ENCODE results near the gene NACA2. TPM values are rescaled to one million over a fixed set of nuclear protein-coding genes. Genes with fewer than 3 reads are reported as not detected.

Gene NACA2
- total RNA-seq, 1 experiment from 2014 or later: not detected

DNA sequence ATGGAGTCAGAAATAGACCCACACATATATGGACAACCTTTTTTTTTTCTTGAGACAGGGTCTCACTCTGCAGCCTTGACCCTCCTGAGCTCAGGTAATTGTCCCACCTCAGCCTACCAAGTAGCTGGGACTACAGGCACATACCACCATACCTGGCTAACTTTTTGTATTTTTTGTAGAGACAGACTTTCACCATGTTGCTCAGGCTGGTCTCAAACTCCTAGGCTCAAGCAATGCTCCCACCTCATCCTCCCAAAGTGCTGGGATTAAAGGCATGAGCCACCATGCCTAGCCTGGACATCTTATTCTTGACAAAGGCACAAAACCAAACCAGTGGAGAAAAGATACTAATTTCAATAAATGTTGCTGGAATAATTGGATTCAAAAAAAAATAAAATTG is 14.7 kb upstream of the NACA2 start:
- Histone ChIP-seq H4K20me1 (ENCODE audit: low read length) (no peaks in the 10 kb centered on the region), H3K9me2 (replicated peaks; ENCODE audit: low read length) (no peaks in the 10 kb centered on the region), H3K4me1 (ENCODE audit: insufficient read depth, low read length) (no peaks in the 10 kb centered on the region), H3K27me3 (ENCODE audit: low read length) (no peaks in the 10 kb centered on the region), H3K4me3 (ENCODE audit: low read length) (no peak overlapping the region), H3K9ac (ENCODE audit: low read length) (no peak overlapping the region), H3F3A (ENCODE audit: low read length, unreplicated experiment) (no peaks in the 10 kb centered on the region), H2AFZ (ENCODE audit: low read length) (no peak overlapping the region), H3K4me2 (ENCODE audit: low read length) (no peak overlapping the region), H3K27ac (ENCODE audit: low read length) (no peak overlapping the region), H3K36me3 (ENCODE audit: low read depth, low read length) (no peaks in the 10 kb centered on the region), H3K9me3 (ENCODE audit: low read length) (no peaks in the 10 kb centered on the region), H3K79me2 (ENCODE audit: low read length) (no peaks in the 10 kb centered on the region)
- POLR2A ChIA-PET (ENCODE audit: unreplicated experiment): no interaction called here
- CTCF ChIA-PET: no interaction called here
- TF ChIP-seq EZH2phosphoT487 (IDR thresholded peaks at IDR 0.05; ENCODE audit: borderline replicate concordance, low read length) (no peak), EZH2 (IDR thresholded peaks at IDR 0.05; ENCODE audit: low read length, unreplicated experiment) (no peak)
- TF ChIP-seq, protein P1, sequence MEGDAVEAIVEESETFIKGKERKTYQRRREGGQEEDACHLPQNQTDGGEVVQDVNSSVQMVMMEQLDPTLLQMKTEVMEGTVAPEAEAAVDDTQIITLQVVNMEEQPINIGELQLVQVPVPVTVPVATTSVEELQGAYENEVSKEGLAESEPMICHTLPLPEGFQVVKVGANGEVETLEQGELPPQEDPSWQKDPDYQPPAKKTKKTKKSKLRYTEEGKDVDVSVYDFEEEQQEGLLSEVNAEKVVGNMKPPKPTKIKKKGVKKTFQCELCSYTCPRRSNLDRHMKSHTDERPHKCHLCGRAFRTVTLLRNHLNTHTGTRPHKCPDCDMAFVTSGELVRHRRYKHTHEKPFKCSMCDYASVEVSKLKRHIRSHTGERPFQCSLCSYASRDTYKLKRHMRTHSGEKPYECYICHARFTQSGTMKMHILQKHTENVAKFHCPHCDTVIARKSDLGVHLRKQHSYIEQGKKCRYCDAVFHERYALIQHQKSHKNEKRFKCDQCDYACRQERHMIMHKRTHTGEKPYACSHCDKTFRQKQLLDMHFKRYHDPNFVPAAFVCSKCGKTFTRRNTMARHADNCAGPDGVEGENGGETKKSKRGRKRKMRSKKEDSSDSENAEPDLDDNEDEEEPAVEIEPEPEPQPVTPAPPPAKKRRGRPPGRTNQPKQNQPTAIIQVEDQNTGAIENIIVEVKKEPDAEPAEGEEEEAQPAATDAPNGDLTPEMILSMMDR (conservative IDR thresholded peaks at IDR 0.05; ENCODE audit: low read depth, low read length): no peak
- ATAC-seq: no peak
- no peak for DNase-seq
- BruUV-seq (replicated peaks): no TSS peak
- intact Hi-C loops (cut with micrococcal nuclease): no loop called here

- intact Hi-C loops (cut with micrococcal nuclease): no loop called here
- Histone ChIP-seq H3K4me1 (ENCODE audit: insufficient read depth, low read length) (no peaks in the 10 kb centered on the region), H3K4me3 (ENCODE audit: low read length) (no peak overlapping the region), H3F3A (ENCODE audit: low read length, unreplicated experiment) (no peaks in the 10 kb centered on the region), H3K9ac (ENCODE audit: low read length) (no peak overlapping the region), H3K27ac (ENCODE audit: low read length) (no peak overlapping the region), H3K9me2 (replicated peaks; ENCODE audit: low read length) (no peaks in the 10 kb centered on the region), H3K36me3 (ENCODE audit: low read depth, low read length) (no peaks in the 10 kb centered on the region), H2AFZ (ENCODE audit: low read length) (no peak overlapping the region), H3K79me2 (ENCODE audit: low read length) (no peaks in the 10 kb centered on the region), H3K27me3 (ENCODE audit: low read length) (0 out of 2 replicates have a peak, but pooled peaks cover 9% of the 10 kb centered on the region), H3K9me3 (ENCODE audit: low read length) (no peaks in the 10 kb centered on the region), H4K20me1 (ENCODE audit: low read length) (no peaks in the 10 kb centered on the region), H3K4me2 (ENCODE audit: low read length) (no peak overlapping the region)
- DNase-seq: no peak
- no peak for ATAC-seq
- BruUV-seq (replicated peaks): no TSS peak
- CTCF ChIA-PET: no interaction called here
- no peak for TF ChIP-seq EZH2phosphoT487 (IDR thresholded peaks at IDR 0.05; ENCODE audit: borderline replicate concordance, low read length)
- TF ChIP-seq, protein P1 (conservative IDR thresholded peaks at IDR 0.05; ENCODE audit: low read depth, low read length): no peak
- TF ChIP-seq EZH2 (IDR thresholded peaks at IDR 0.05; ENCODE audit: low read length, unreplicated experiment): no peak
- POLR2A ChIA-PET (ENCODE audit: unreplicated experiment): no interaction called here
Measured at GRCh38 chr17:61601297-61601696, 10.3 kb upstream of the NACA2 start.

DNA sequence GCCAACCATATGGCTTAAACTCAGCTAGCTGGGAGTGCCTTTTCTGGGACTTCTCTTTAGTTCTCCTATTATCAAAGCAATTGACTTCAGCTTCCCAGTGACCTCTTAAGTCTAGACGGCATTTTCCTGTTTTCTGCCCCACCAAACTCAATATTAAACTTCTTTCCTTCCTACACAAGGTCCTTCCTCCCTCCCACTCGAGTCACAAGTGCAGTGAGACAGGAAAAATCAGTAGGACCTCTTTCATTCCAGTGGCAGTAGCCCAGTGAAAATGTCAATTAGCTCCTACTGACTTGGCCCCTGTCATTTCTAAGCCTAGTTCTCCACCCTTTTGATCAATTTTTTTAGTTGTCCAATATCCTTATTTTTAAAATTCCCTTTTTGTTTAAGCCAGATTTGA is 9.6 kb upstream of the NACA2 start:
- DNase-seq: no peak
- Histone ChIP-seq H4K20me1 (ENCODE audit: low read length) (no peaks in the 10 kb centered on the region), H3K79me2 (ENCODE audit: low read length) (no peaks in the 10 kb centered on the region), H3K4me2 (ENCODE audit: low read length) (no peak overlapping the region), H3K9me3 (ENCODE audit: low read length) (no peaks in the 10 kb centered on the region), H3K27me3 (ENCODE audit: low read length) (peaks cover 14% of the 10 kb centered on the region; the same call in 1 of the 2 replicates), H3K9ac (ENCODE audit: low read length) (no peak overlapping the region), H3F3A (ENCODE audit: low read length, unreplicated experiment) (no peaks in the 10 kb centered on the region), H3K36me3 (ENCODE audit: low read depth, low read length) (no peaks in the 10 kb centered on the region), H2AFZ (ENCODE audit: low read length) (no peak overlapping the region), H3K9me2 (replicated peaks; ENCODE audit: low read length) (no peaks in the 10 kb centered on the region), H3K27ac (ENCODE audit: low read length) (no peak overlapping the region), H3K4me3 (ENCODE audit: low read length) (no peak overlapping the region), H3K4me1 (ENCODE audit: insufficient read depth, low read length) (no peaks in the 10 kb centered on the region)
- TF ChIP-seq EZH2 (IDR thresholded peaks at IDR 0.05; ENCODE audit: low read length, unreplicated experiment): no peak
- TF ChIP-seq, protein P1 (conservative IDR thresholded peaks at IDR 0.05; ENCODE audit: low read depth, low read length): no peak
- no TSS peak for BruUV-seq (replicated peaks)
- no peak for ATAC-seq
- ChIA-PET POLR2A (ENCODE audit: unreplicated experiment) (interaction anchor here (0.6 kb wide), 2 partner anchors 795 to 799 kb away, joined by 6 to 10 read pairs; no protein-coding TSS in a partner anchor), CTCF (interaction anchor here (0.6 kb wide), 1 partner anchor 184 kb away, joined by 7 read pairs; no protein-coding TSS in a partner anchor)
- intact Hi-C loops (cut with micrococcal nuclease): no loop called here
